HepG2 (cell line): ENCODE data around the gene TMEM167A. TPM values are rescaled to one million over a fixed set of nuclear protein-coding genes. Genes with fewer than 3 reads are reported as not detected.
A peak's percentile ranks its signal among the peaks of the same experiment; 100 is the strongest.

Experiments used
- ASH2L ChIP-seq: fragments of 300-600, 200-600 bp; sonication (generic); IDR thresholded peaks from 2 replicates; pipeline ENCODE4 v1.7.0; 2017; ENCODE audit warnings: low read depth, mild to moderate bottlenecking, moderate library complexity, mixed read lengths, low read length; ENCODE audit not compliant: insufficient read length
- ATF4 ChIP-seq, 2 experiments: fragments of 450-650 bp in 1 of 2; sonication (generic) in 1 of 2; formaldehyde crosslinking; IDR thresholded peaks; 2 replicates each; pipeline versions ENCODE4 v1.5.0 to v1.8.0; 2020 to 2022; ENCODE audit warnings: mild to moderate bottlenecking in 1 of 2, missing genetic modification reagents in 1 of 2
- CC2D1A ChIP-seq: sonication (generic); formaldehyde crosslinking; IDR thresholded peaks from 2 replicates; pipeline ENCODE4 v1.8.1; 2023; ENCODE audit warnings: mild to moderate bottlenecking, missing genetic modification reagents
- CREBL2 ChIP-seq: sonication (generic); formaldehyde crosslinking; IDR thresholded peaks from 2 replicates; pipeline ENCODE4 v1.8.1; 2023; ENCODE audit warnings: missing genetic modification reagents, mild to moderate bottlenecking, borderline replicate concordance
- ETV5 ChIP-seq: IDR thresholded peaks from 2 replicates; pipeline ENCODE4 v1.6.1; 2018; ENCODE audit warnings: missing biosample characterization, missing genetic modification reagents, inconsistent platforms, borderline replicate concordance
- FOXA3 ChIP-seq: IDR thresholded peaks from 2 replicates; pipeline ENCODE4 v1.6.1; 2016; ENCODE audit warnings: missing genetic modification reagents, missing compliant biosample characterization
- HMG20B ChIP-seq: conservative IDR thresholded peaks from 2 replicates; pipeline ENCODE4 v1.6.1; 2016; ENCODE audit warnings: missing genetic modification reagents, missing compliant biosample characterization
- HNF4G ChIP-seq, 2 experiments: sonication (generic) in 1 of 2; formaldehyde crosslinking in 1 of 2; IDR thresholded peaks; 2 replicates each; pipeline versions ENCODE4 v1.4.0 to v1.6.1; 2011 to 2020; ENCODE audit warnings: borderline replicate concordance in 2 of 2, low read depth in 2 of 2, mild to moderate bottlenecking in 2 of 2, low read length in 1 of 2, missing genetic modification reagents in 1 of 2, moderate library complexity in 1 of 2
- HNRNPL ChIP-seq: fragments of 200-400 bp; formaldehyde crosslinking; IDR thresholded peaks from 2 replicates; pipeline ENCODE4 v1.6.1; 2017; ENCODE audit warnings: mild to moderate bottlenecking, low read depth, low read length
- HOXD1 ChIP-seq: sonication (generic); formaldehyde crosslinking; IDR thresholded peaks from 2 replicates; pipeline ENCODE4 v1.5.0; 2020; ENCODE audit warnings: missing genetic modification reagents
- NFIB ChIP-seq: sonication (generic); formaldehyde crosslinking; IDR thresholded peaks from 2 replicates; pipeline ENCODE4 v1.9.0; 2021; ENCODE audit warnings: missing genetic modification reagents, mild to moderate bottlenecking, borderline replicate concordance
- PATZ1 ChIP-seq: sonication (generic); formaldehyde crosslinking; IDR thresholded peaks from 2 replicates; pipeline ENCODE4 v1.4.0; 2020; ENCODE audit warnings: missing genetic modification reagents
- RELA ChIP-seq: sonication (generic); formaldehyde crosslinking; IDR thresholded peaks from 2 replicates; pipeline ENCODE4 v1.4.0; 2020; ENCODE audit warnings: missing genetic modification reagents
- RFX3 ChIP-seq: IDR thresholded peaks from 2 replicates; pipeline ENCODE4 v1.6.1; 2016; ENCODE audit warnings: missing biosample characterization, missing genetic modification reagents
- STAT6 ChIP-seq: sonication (generic); formaldehyde crosslinking; IDR thresholded peaks from 2 replicates; pipeline ENCODE4 v1.4.0; 2020; ENCODE audit warnings: missing genetic modification reagents, mild to moderate bottlenecking, borderline replicate concordance
- TEAD2 ChIP-seq: sonication (generic); formaldehyde crosslinking; IDR thresholded peaks from 2 replicates; pipeline ENCODE4 v1.9.0; 2021; ENCODE audit warnings: missing genetic modification reagents
- TFAP4 ChIP-seq: sonication (generic); IDR thresholded peaks from 2 replicates; pipeline ENCODE4 v1.6.1; 2016; ENCODE audit warnings: low read depth, borderline replicate concordance
- ZMYM4 ChIP-seq: sonication (generic); formaldehyde crosslinking; IDR thresholded peaks from 2 replicates; pipeline ENCODE4 v1.8.1; 2023; ENCODE audit warnings: mild to moderate bottlenecking, missing genetic modification reagents
- ZNF20 ChIP-seq: sonication (generic); formaldehyde crosslinking; IDR thresholded peaks from 2 replicates; pipeline ENCODE4 v1.4.0; 2020; ENCODE audit warnings: mild to moderate bottlenecking, moderate library complexity, missing genetic modification reagents
- ZNF558 ChIP-seq: sonication (generic); formaldehyde crosslinking; IDR thresholded peaks from 2 replicates; pipeline ENCODE4 v1.9.0; 2022; ENCODE audit warnings: mild to moderate bottlenecking, missing genetic modification reagents, borderline replicate concordance
- ZNF766 ChIP-seq: sonication (generic); formaldehyde crosslinking; IDR thresholded peaks from 2 replicates; pipeline ENCODE4 v1.5.0; 2020; ENCODE audit warnings: missing genetic modification reagents, borderline replicate concordance
- ZNF777 ChIP-seq: sonication (generic); formaldehyde crosslinking; IDR thresholded peaks from 2 replicates; pipeline ENCODE4 v1.4.0; 2020; ENCODE audit warnings: missing genetic modification reagents
- polyA plus RNA-seq, 8 experiments: library from polyadenylated mRNA; depleted of rRNA in 3 of 8; stranded (reverse) in 7 of 8; unstranded in 1 of 8; fragments of >200 nt; fragmentation: Illumina TruSeq in 4 of 8; extraction: Trizol in 4 of 8; gene quantifications; 2 replicates each; pipeline versions ENCODE4 v1.2.1 to v1.2.3, GENCODE V29; 2011 to 2016; ENCODE audit warnings: low read depth in 4 of 8, missing spikeins in 1 of 8, mixed read lengths in 1 of 8; ENCODE audit not compliant: insufficient read depth in 1 of 8
- total RNA-seq, 5 experiments: library from RNA; depleted of rRNA; stranded (reverse); fragments of >200 nt; fragmentation: Illumina TruSeq; extraction: Trizol; gene quantifications; 2 replicates each; pipeline ENCODE4 v1.2.3, GENCODE V29; 2016; ENCODE audit warnings: low read depth in 1 of 5

The TMEM167A gene
- total and polyA plus RNA-seq, 2 of the 13 experiments (the other 11 are each of a cell fraction or from before 2014, with no cell fraction given) = 47.0 to 78.7 TPM

- TF ChIP-seq HMG20B (CRISPR knock-in tag) (no peak), ZMYM4 (CRISPR knock-in tag) (peak; percentile 81), ETV5 (CRISPR knock-in tag) (peak; percentile 37; the same call in 1 of the 2 replicates), RELA (no peak), HOXD1 (CRISPR knock-in tag) (no peak), HNRNPL (peak; percentile 78), ATF4 (CRISPR knock-in tag; IDR thresholded peaks at IDR 0.05) (no peak; a peak in 1 of 4 replicates), NFIB (CRISPR knock-in tag) (no peak), PATZ1 (CRISPR knock-in tag) (no peak; the same call in 1 of the 2 replicates), RFX3 (CRISPR knock-in tag) (no peak), ASH2L (peak; percentile 92), CC2D1A (no peak), STAT6 (CRISPR knock-in tag) (no peak), ZNF766 (CRISPR knock-in tag) (no peak), FOXA3 (CRISPR knock-in tag) (no peak), CREBL2 (CRISPR knock-in tag) (no peak), HNF4G (IDR thresholded peaks at IDR 0.05; ENCODE audit: borderline replicate concordance, low read depth, low read length) (no peak; the same call in 1 of the 2 replicates), HNF4G (CRISPR knock-in tag; IDR thresholded peaks at IDR 0.05; ENCODE audit: borderline replicate concordance, low read depth) (no peak), ZNF20 (CRISPR knock-in tag) (0 out of 2 replicates have a peak, but pooled peaks have one; percentile 47), TFAP4 (no peak), ZNF777 (CRISPR knock-in tag) (peak; percentile 64; the same call in 1 of the 2 replicates), TEAD2 (CRISPR knock-in tag) (no peak), ZNF558 (CRISPR knock-in tag) (no peak)
Measured at GRCh38 chr5:83076742-83077661, at the start of gene TMEM167A, which contains the start of gene XRCC4 (continued).
